Activated CD4-positive, alpha-beta T cell treated with anti-CD3 and anti-CD28 coated beads, Interleukin-2, amount 50 U/mL, for 1 hour (primary cell): ENCODE measurements around the gene NATD1.

Source experiments
- DNase-seq: peaks from one replicate; pipeline ENCODE4 v3.0.0-alpha.2; 2020

NATD1 gene

GRCh38 chr17:21275047-21275578 is 21.9 kb upstream of the NATD1 start:
- no peak for DNase-seq

- no peak for DNase-seq
Observed at GRCh38 chr17:21272881-21273792, 19.9 kb upstream of the NATD1 start.

DNA sequence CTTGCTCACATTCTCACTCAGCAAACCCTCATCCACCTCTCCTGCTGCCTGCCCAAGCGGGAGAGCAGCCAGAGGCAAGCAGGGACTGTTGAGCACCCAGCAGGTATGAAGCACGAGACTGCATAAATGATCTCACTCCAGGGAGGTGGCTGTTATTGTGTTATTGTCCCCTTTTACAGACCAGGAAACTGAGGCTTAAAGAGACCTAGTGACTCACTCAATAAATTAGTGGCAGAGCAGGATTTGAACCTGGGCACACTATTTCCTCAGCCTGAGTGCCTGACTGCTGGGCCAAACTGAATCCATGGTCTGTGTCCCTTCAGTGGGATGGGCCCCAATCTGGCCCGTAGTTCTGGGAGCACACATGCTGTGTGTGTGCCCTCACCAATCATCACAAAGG is 19.0 kb upstream of the NATD1 start:
- no peak for DNase-seq

GRCh38 chr17:21271454-21272183 is 18.4 kb upstream of the NATD1 start:
- DNase-seq = no peak

GRCh38 chr17:21269394-21269793 is 16.2 kb upstream of the NATD1 start:
- DNase-seq = no peak

- no peak for DNase-seq
Observed at GRCh38 chr17:21268596-21269188, 15.5 kb upstream of the NATD1 start.

DNA sequence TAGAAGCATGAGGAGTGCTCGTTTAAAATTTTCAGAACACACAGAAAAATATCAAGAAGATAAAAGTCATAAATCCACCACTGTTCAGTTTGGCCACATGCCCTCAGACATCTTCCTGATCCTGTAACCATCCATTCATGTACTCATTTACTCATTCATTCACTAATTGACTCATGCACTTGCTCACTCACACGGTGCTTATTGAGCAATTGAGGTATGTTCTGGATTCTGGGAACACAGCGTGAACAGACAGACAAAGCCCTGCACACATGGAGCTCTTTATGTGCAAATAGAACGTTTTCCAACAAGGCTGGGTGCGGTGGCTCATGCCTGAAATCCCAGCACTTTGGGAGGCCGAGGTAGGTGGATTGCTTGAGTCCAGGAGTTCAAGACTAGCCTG is 10.2 kb upstream of the NATD1 start:
- DNase-seq = no peak

DNA sequence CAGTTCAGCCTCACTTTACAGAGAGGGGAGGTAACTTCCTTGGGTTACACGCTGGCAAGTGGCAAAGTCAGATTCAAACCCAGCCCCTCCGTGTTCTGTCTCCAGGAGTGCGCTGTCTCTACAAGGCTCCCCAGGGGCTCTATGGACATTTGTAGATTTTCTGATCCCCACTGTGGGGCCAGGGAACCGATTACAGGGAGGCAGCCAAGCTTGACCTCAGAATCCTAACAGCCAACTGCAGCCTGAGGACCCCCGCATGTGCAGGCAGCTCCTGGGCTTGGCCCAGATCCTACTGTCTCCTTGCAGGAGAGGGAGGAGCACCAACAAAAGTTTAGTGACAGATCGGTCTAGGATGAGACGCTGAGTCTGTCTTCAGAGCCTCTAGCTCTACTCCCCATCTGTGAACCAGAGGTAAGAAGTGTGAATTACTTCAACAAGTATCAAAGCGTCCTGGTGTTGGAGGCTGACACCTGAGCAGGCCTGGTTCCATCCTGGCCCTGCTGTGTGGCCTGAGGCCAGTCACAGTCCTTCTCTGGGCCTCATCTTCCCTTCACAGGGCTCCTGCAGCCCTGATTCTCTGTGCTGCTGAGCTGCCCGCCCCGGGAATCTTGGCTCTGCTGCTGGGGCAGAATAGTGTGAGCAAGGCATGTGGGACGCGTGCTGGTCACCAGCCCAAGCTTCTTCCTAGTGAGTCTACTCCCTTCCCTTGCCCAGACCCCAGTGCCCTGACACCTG is 9.2 kb upstream of the NATD1 start:
- no peak for DNase-seq

- DNase-seq = no peak
Observed at GRCh38 chr17:21258593-21258992, 5.4 kb upstream of the NATD1 start.

- DNase-seq = no peak
Observed at GRCh38 chr17:21253646-21254441, 634 bp upstream of the NATD1 start.

DNA sequence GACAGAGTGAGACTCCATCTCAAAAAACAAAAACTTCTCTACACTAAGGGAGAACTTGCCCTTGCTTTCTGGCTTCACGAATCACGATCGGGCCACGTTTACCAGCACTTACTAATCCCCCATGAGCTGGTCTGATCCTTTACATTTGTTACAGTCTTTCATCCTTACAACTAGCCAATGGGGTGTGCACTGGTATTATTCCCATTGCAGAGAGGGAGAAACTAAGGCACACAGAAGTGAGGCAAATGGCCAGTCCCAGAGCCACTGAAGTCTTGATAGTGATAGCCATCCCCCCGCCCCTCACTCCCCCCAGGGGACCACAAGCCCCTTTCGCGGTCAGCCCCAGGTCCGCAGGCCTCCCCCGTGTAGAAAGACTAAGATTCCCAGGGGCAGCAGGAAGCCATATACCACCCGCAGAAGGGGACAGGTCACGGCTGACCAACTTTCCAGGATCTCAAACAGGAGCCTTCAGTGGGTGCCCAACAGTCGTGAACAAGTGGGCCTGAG is 868 bp downstream of the NATD1 start:
- no peak for DNase-seq

GRCh38 chr17:21251337-21252010 is 1.7 kb downstream of the NATD1 start:
- no peak for DNase-seq

DNA sequence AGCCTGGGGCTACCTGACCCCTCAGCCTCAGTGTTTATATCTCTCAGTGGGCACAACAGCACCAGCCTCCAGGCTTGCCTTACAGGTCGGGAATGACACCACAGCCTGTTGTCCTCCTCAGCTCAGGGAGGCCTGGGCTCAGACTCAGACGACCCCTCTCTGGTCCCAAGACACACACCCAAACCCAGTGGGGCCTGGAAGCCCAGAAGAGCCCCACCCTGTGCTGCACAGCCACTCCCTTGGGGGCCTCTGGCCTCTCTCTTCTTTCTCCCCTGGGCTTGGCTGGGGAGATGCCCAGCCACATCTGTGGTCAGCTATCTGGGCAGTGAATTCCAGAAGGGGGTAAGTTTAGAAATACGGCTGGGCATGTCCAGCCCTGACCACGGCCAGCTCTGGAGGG is 2.4 kb downstream of the NATD1 start:
- DNase-seq = no peak

- no peak for DNase-seq
Observed at GRCh38 chr17:21249920-21250703, 3.1 kb downstream of the NATD1 start.

- DNase-seq = no peak
Observed at GRCh38 chr17:21249086-21249795, 4.0 kb downstream of the NATD1 start.

DNA sequence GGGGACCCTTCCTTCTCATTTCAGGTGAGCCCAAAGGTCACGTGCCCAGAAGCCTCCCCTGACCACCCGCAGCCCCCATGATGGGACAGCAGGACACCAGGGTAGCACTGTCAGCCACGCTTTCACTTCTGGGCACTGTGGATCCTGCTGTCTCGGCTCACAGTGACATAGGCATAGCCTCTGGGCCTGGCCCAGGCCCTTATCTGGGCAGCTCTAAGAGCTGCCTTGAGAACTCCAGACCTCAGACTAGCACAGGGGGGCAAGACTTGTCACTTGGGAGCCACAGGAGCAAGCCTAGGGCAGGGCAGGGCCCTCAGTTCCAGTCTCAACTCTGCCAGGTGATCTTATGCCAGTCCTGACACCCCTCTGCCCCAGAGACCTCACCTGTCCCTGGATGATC is 4.7 kb downstream of the NATD1 start:
- no peak for DNase-seq

GRCh38 chr17:21247552-21248258 is 5.5 kb downstream of the NATD1 start:
- DNase-seq = no peak

GRCh38 chr17:21246698-21247097 is 6.5 kb downstream of the NATD1 start:
- DNase-seq = no peak

DNA sequence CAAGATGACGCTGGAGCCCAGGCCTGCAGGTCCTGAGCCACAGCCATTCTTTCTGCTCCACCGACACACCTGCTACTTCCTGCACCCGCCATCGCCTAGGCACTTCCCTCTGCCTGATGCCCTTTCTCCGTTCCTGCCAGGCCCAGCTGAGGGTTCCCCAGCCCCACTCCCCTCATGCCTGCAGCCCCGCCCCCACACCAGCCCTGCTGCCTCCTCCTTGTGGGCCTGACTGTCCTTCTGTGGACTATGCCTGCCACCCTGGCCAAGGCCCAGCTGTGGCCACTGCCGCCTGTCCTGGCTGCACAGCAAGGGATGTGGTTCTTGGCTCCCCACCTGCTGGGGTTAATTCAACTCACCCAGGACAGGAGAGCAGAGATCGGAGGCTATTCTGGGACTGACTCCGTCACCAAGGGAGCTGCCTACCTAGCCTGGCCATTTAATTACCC is 7.5 kb downstream of the NATD1 start:
- no peak for DNase-seq
